H1 (cell line): ENCODE results near the gene MLKL. TPM values are rescaled to one million over a fixed set of nuclear protein-coding genes. Genes with fewer than 3 reads are reported as not detected.

Source experiments
- BCL11A ChIP-seq, 2 experiments: IDR thresholded peaks; one replicate each; pipeline ENCODE4 v1.6.1; 2011; ENCODE audit warnings: low read depth in 2 of 2, low read length in 2 of 2, mild to moderate bottlenecking in 2 of 2
- CHD1 ChIP-seq: IDR thresholded peaks from 2 replicates; pipeline ENCODE4 v1.6.1; 2012; ENCODE audit warnings: low read depth, low read length, improper control_type of control experiment
- EGR1 ChIP-seq: IDR thresholded peaks from 2 replicates; pipeline ENCODE4 v1.6.1; 2011; ENCODE audit warnings: low read depth, low read length, borderline replicate concordance
- GTF2F1 ChIP-seq: IDR thresholded peaks from 2 replicates; pipeline ENCODE4 v1.6.1; 2012; ENCODE audit warnings: low read depth, low read length, improper control_type of control experiment, borderline replicate concordance
- HDAC6 ChIP-seq: IDR thresholded peaks from one replicate; pipeline ENCODE4 v1.7.1; 2012; ENCODE audit warnings: low read depth, mild to moderate bottlenecking, inconsistent platforms, low read length, moderate library complexity
- KDM4A ChIP-seq: IDR thresholded peaks from one replicate; pipeline ENCODE4 v1.7.1; 2012; ENCODE audit warnings: low read depth, mild to moderate bottlenecking, moderate library complexity, low read length, inconsistent platforms; ENCODE audit not compliant: severe bottlenecking
- POU5F1 ChIP-seq: IDR thresholded peaks from 2 replicates; pipeline ENCODE4 v1.6.1; 2011; ENCODE audit warnings: low read depth, mild to moderate bottlenecking, low read length, moderate library complexity
- RBBP5 ChIP-seq: IDR thresholded peaks from 2 replicates; pipeline ENCODE4 v1.7.1; 2012; ENCODE audit warnings: low read depth, mild to moderate bottlenecking, inconsistent platforms, low read length, moderate library complexity, borderline replicate concordance
- polyA plus RNA-seq, 7 experiments: library from polyadenylated mRNA; depleted of rRNA in 3 of 7; stranded (reverse) in 5 of 7; unstranded in 2 of 7; fragments of >200 nt in 5 of 7; fragments of 200-250 nt in 2 of 7; gene quantifications; 1 replicate in 5 of 7; 2 replicates in 1 of 7; 4 replicates in 1 of 7; pipeline versions ENCODE4 v1.2.1 to v1.2.3, GENCODE V29; 2011 to 2013; ENCODE audit warnings: missing spikeins in 2 of 7, mixed read lengths in 2 of 7
- total RNA-seq: library from RNA; stranded (reverse); fragmentation: NEBNext Ultra II Directional; extraction: Animal tissue kit (Norgen Biotek cat#: 25700); gene quantifications from 2 replicates; pipeline ENCODE4 v1.2.1, GENCODE V29; 2021
- TF ChIP-seq, protein P1 (sequence below): fragments of 300-600 bp; sonication (generic); IDR thresholded peaks from 2 replicates; pipeline ENCODE4 v1.7.1; 2012; ENCODE audit warnings: low read length, moderate library complexity, mild to moderate bottlenecking, inconsistent platforms; ENCODE audit not compliant: insufficient replicate concordance
- TF ChIP-seq, protein P2 (sequence below): IDR thresholded peaks from 2 replicates; pipeline ENCODE4 v1.6.1; 2011; ENCODE audit warnings: low read length, improper control_type of control experiment

Gene MLKL
- total and polyA plus RNA-seq, 2 of the 8 experiments (the other 6 are each of a cell fraction or from before 2014, with no cell fraction given), result 1.6 to 2.1 TPM

DNA sequence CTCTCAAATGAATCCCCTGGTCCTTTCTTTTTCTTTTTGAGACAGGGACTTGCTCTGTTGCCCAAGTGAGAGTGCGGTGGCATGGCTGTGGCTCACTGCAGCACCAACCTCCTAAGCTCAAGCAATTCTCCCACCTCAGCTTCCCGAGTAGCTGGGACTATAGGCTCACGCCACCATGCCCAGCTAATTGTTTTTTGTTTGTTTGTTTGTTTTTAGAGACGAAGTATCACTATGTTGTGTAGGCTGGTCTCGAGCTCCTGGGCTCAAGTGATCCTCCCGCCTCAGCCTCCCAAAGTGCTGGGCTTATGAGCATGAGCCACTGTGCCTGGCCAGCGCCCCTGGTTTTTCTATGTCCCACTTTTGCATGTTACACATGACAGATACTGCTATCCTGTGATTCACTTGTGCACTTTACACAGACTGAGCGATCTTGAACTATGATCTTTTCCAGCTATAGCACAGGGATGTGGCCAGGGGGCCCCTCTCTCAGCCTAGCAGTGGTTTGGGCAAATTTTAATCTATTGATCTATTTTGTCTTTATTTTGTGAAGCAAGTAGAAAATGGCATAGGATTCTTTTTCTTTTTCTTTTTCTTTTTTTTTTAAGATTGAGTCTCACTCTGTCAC is 31.3 kb upstream of the MLKL start (continued):
- TF ChIP-seq, protein P1, sequence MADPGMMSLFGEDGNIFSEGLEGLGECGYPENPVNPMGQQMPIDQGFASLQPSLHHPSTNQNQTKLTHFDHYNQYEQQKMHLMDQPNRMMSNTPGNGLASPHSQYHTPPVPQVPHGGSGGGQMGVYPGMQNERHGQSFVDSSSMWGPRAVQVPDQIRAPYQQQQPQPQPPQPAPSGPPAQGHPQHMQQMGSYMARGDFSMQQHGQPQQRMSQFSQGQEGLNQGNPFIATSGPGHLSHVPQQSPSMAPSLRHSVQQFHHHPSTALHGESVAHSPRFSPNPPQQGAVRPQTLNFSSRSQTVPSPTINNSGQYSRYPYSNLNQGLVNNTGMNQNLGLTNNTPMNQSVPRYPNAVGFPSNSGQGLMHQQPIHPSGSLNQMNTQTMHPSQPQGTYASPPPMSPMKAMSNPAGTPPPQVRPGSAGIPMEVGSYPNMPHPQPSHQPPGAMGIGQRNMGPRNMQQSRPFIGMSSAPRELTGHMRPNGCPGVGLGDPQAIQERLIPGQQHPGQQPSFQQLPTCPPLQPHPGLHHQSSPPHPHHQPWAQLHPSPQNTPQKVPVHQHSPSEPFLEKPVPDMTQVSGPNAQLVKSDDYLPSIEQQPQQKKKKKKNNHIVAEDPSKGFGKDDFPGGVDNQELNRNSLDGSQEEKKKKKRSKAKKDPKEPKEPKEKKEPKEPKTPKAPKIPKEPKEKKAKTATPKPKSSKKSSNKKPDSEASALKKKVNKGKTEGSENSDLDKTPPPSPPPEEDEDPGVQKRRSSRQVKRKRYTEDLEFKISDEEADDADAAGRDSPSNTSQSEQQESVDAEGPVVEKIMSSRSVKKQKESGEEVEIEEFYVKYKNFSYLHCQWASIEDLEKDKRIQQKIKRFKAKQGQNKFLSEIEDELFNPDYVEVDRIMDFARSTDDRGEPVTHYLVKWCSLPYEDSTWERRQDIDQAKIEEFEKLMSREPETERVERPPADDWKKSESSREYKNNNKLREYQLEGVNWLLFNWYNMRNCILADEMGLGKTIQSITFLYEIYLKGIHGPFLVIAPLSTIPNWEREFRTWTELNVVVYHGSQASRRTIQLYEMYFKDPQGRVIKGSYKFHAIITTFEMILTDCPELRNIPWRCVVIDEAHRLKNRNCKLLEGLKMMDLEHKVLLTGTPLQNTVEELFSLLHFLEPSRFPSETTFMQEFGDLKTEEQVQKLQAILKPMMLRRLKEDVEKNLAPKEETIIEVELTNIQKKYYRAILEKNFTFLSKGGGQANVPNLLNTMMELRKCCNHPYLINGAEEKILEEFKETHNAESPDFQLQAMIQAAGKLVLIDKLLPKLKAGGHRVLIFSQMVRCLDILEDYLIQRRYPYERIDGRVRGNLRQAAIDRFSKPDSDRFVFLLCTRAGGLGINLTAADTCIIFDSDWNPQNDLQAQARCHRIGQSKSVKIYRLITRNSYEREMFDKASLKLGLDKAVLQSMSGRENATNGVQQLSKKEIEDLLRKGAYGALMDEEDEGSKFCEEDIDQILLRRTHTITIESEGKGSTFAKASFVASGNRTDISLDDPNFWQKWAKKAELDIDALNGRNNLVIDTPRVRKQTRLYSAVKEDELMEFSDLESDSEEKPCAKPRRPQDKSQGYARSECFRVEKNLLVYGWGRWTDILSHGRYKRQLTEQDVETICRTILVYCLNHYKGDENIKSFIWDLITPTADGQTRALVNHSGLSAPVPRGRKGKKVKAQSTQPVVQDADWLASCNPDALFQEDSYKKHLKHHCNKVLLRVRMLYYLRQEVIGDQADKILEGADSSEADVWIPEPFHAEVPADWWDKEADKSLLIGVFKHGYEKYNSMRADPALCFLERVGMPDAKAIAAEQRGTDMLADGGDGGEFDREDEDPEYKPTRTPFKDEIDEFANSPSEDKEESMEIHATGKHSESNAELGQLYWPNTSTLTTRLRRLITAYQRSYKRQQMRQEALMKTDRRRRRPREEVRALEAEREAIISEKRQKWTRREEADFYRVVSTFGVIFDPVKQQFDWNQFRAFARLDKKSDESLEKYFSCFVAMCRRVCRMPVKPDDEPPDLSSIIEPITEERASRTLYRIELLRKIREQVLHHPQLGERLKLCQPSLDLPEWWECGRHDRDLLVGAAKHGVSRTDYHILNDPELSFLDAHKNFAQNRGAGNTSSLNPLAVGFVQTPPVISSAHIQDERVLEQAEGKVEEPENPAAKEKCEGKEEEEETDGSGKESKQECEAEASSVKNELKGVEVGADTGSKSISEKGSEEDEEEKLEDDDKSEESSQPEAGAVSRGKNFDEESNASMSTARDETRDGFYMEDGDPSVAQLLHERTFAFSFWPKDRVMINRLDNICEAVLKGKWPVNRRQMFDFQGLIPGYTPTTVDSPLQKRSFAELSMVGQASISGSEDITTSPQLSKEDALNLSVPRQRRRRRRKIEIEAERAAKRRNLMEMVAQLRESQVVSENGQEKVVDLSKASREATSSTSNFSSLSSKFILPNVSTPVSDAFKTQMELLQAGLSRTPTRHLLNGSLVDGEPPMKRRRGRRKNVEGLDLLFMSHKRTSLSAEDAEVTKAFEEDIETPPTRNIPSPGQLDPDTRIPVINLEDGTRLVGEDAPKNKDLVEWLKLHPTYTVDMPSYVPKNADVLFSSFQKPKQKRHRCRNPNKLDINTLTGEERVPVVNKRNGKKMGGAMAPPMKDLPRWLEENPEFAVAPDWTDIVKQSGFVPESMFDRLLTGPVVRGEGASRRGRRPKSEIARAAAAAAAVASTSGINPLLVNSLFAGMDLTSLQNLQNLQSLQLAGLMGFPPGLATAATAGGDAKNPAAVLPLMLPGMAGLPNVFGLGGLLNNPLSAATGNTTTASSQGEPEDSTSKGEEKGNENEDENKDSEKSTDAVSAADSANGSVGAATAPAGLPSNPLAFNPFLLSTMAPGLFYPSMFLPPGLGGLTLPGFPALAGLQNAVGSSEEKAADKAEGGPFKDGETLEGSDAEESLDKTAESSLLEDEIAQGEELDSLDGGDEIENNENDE, result no peak
- TF ChIP-seq, protein P2, sequence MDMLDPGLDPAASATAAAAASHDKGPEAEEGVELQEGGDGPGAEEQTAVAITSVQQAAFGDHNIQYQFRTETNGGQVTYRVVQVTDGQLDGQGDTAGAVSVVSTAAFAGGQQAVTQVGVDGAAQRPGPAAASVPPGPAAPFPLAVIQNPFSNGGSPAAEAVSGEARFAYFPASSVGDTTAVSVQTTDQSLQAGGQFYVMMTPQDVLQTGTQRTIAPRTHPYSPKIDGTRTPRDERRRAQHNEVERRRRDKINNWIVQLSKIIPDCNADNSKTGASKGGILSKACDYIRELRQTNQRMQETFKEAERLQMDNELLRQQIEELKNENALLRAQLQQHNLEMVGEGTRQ, result no peak
- TF ChIP-seq BCL11A (IDR thresholded peaks at IDR 0.05; ENCODE audit: low read depth in 2 of 2, low read length in 2 of 2) (no peak), EGR1 (no peak), GTF2F1 (no peak), HDAC6 (no peak), CHD1 (no peak), POU5F1 (no peak), KDM4A (no peak), RBBP5 (no peak)
